SIG-M5 (cell line): Measurements from ENCODE around the gene CRKL.

Experiments used
- DNase-seq: peaks from one replicate; lab custom pipeline; 2025; lab: John Stamatoyannopoulos, UW

The CRKL gene

DNA sequence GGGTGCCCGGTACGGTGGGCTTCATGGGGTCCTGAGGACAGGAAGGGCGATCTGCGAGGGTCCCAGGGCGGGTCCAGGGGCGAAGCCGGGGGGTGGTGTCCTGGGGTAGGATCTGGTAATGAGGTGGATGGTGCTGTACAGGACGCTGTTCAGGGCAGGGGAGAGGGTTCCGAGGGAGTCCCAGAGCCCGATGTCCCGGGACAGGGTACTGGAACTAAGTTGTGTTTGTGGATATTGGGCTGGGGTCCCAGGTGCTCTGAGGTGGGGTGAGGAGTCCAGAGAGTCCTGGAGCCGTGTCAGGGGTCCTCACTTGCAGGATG is 65.3 kb downstream of the CRKL start:
- DNase-seq = no peak

DNA sequence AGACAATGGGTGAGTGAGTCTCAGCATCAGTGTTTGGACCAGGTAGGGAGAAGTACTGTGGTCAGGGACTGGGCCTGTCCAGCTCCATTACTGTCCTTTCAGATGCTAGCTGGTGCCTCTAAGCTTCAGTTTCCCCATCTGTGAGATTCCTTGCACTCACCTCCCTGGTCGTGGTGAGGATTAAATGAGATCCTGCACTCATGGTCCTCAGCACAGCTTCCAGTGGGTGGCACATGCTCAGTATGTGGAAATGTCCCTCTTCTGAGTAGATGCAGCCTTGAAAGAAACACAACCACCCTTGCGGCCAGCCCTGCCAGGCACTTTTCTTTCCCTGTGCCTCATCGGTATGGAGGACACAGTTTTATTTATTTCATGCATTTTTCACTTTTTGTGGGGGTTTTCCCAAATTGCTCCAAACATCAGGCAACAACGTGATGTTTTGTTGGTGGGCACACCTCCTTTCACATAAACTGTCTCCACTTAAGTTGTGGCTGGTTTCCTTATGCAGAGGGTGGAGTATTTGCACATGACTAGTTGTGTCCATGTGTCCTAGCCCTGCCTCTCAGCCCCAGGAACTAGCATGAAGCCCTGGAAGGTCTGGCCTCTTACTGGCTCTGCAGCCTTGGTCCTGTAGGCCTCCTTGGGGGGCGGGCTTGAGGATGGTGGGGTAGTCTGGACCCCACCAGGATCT is 66.0 kb downstream of the CRKL start:
- DNase-seq = no peak

DNA sequence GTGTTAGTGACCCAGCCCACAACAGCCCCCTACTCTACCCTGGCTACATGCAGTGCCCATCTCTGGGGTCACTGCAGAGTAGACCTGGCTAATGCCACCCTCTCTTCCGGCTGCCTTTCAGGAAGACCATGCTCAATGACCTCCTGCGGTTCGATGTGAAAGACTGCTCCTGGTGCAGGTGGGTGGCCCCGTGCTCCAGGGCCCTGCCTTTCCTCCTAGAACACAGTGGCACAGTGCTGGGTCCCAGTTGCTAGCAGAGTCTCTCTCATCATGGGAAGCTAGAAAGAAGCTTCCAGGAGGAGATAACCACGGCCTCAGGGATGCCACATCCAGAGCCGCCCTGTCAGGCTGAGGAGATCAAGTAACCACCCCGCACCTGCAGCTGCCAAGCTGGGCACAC is 68.5 kb downstream of the CRKL start:
- DNase-seq = no peak

DNA sequence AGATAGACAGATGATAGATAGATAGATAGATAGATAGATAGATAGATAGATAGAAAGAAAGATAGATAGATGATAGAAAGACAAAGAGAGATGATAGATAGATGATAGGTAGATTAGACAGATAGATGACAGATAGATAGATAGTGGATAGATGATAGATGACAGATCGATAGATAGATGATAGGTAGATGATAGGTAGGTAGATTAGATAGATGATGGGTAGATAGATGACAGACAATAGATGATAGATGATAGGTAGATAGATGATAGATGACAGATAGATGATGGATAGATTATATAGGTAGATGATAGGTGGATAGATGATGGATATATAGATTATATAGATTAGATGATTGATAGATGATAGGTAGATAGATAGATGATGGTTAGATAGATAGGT is 69.2 kb downstream of the CRKL start:
- no peak for DNase-seq

DNA sequence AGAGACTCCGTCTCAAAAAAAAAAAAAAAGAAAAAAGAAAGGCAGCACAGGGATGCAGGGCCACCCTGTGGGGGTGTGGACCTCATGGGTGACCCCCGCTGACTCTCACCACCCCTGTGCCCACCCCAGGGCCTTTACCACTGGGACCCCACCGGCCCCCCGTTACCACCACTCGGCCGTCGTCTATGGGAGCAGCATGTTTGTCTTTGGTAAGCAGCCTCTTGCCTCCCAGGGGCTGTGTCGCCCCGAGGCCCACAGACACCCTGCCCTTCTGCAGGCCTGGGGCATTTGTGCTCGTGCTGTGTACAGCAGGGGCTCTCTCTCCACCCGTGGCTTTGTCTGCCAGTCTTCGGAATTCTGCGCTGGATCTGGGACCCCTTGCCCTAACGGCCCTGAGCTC is 70.2 kb downstream of the CRKL start:
- no peak for DNase-seq

DNA sequence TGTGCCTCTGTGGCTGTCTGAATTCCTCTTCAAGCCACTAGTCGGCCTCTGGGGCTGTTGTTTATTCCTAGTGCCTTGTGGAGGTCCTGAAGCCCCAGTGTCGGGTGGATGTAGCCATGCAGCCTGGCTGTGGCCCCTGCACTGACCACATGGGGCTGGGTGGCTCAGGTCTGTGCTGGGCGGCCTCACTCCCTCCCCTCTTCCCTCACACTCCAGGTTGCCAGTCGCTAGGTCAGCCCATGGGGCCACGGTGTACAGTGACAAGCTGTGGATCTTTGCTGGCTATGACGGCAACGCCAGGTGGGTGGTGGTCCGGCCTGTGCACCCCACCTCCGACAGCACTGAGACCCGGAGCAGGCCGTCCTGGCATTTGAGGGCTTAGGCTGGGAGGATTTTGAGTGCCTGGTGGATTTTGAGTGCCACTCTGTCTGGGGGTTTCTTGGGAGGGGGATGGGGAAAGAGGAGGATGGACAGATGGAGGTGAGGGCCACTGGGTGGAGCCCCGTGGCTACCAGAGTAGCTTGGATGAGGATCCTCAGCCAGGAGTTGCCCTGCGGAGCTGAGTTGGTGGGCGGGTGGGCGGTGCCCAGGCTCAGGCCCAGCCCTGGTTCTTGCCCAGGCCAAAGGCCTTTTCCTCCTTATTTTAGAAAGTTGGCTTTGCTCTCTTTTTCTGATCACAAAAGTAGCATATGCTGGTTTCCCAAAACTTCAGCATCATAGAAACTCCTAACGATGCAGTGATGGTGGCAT is 71.5 kb downstream of the CRKL start:
- no peak for DNase-seq

DNA sequence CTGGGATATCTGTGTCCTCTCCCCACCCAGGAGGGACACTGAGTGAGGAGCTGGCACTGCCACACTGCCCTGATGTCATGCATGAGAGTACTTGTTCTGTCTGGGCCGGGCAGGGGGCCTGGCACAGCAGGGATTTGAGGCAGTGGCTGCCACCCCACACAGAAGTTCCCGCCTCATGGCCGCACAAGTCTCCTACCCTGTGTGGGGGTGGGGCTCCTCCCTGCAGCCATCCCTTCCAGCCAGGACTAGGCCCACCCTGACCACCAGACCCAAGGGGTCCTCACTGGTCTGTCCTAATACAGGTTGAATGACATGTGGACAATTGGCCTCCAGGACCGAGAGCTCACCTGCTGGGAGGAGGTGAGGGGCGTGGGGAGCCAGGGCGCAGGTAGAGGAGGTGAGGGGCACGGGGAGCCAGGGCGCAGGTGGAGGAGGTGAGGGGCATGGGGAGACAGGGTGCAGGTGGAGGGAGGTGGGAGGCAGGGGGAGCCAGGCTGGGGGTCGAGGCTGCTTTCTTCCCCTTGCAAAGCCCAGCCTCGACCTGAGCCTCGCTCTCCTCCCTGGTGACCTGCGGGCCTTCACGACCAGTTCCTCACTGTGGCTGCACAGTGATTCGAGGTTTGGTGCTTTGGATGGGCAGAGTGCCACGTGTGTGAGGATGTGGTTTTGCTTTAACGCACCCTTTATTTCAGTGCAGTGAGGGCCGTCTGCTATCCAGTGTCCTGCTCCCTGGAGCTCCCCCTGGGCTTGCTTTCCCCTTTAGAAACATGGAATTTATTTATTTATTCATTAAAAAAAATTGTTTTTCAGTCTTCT is 72.3 kb downstream of the CRKL start:
- DNase-seq = no peak

DNA sequence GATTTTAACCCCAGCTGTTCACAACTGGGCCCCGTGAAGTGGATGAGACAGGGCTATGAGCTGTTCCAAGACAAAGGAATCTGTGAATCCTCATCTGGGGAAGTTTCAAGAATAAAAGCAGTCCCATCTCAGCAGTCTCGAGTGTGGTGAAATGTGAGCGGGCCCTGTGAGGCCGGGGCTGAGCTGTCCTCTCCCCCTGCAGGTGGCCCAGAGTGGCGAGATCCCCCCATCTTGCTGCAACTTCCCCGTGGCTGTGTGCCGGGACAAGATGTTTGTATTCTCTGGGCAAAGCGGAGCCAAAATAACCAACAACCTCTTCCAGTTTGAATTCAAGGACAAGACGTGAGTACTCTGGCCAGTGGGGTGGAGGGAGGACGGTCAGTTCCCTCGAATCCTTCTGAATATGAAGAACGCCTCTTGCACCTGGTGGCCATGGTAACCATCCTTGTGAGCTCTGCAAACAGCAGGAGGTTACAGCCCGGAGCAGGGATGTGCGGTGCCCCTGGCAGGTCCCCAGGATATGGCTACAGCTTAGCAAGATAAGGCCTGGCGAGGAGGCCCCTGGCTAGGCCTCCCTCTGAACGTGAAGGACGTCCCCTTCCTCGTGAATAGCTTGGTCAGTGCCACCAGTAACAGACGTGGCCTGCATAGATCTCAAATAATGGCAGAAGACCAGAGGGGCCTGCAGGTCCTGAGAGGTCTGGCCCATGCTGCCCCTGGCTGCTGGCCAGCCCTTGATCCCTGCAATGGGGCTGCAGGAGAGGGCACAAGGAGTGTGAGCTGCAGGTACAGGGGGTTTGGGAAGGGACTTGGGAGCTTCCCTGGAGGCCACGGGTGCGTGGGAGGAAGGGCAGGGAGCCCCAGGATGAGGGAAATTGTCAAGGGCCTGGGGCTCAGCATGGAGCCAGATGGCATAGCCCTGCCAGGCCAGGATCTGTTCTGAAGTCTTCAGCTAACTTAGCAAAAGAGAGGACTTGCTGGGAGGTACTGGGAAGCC is 73.3 kb downstream of the CRKL start:
- DNase-seq = no peak

DNA sequence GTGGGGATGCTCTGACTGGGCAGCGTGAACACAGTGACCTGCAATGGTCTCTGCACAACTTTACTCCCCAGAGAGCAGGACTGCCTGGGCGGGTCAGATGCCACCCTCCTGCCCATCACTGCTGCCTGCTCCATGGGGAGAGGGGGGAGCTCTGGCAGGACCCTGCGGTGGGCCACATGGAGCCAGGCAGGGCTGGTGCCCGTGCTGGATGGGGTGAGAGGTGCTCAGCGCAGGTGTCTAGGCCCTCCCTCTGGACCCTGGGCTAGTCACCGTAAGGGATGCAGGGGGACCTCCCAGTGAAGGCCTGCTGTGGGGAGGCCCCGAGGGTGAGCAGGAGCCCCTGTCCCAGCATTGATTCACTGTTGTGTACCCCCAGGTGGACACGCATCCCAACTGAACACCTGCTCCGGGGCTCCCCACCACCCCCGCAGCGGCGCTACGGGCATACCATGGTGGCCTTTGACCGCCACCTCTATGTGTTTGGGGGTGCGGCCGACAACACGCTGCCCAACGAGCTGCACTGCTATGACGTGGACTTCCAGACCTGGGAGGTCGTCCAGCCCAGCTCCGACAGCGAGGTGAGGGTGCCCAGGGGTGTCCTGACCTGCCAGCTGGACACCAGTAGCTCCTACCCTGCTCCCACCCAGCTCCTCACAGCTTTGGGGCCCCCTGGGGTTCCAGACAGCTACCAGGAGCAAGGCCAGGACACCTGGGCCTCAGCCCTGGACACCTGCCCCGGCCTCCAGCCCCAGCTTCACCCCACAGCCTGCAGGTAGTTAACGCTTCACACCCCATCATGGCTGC is 74.2 kb downstream of the CRKL start:
- no peak for DNase-seq

DNA sequence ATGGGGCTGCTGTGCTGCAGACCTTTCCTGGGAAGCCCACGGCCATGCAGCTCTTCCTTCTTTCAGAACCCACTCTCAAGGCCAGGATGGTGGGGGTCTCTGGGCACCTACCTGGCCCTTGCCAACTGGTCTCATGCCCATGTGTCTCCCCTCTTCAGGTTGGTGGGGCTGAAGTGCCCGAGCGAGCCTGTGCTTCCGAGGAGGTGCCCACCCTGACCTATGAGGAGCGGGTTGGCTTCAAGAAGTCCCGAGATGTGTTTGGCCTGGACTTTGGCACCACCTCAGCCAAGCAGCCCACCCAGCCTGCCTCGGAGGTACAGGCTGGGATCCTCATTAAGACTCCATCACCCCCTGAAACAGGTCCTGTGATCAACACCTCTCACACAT is 74.8 kb downstream of the CRKL start:
- DNase-seq = no peak

DNA sequence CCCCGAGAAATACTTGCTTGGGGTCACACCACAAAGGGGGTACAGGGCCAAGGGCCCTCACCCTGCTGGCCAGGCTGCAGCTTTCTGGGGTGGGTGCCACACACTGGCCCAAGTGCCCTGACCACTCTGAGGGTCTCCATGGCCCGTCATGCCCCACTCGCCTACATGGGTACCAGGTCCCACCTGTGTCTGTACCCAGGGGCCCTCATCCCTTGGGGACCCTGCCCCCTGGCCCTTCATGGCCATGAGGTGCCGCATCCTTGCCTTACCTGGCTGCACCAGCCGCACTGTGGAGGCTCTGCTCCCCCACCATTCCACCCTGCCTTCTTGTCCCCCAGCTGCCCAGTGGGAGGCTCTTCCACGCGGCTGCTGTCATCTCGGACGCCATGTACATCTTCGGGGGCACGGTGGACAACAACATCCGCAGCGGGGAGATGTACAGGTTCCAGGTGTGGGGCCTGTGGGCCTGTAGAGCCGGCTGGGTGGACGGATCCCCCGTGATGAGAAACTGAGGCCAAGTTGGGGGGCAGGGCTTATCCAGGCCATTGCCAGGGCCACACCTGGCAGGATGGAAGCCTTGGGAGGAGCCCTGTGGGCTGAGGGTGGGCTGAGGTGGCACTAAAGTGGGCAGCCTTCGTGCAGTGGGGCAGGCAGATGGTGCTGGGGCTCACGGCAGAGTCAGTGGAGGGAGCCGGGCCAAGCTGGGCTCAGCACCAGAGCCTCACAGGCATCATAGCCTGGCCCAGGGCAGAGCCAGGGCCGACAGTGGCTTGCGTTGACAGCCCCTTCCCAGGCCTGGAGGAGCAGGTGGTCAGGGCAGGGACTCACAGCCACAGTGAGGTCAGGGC is 75.5 kb downstream of the CRKL start:
- no peak for DNase-seq

DNA sequence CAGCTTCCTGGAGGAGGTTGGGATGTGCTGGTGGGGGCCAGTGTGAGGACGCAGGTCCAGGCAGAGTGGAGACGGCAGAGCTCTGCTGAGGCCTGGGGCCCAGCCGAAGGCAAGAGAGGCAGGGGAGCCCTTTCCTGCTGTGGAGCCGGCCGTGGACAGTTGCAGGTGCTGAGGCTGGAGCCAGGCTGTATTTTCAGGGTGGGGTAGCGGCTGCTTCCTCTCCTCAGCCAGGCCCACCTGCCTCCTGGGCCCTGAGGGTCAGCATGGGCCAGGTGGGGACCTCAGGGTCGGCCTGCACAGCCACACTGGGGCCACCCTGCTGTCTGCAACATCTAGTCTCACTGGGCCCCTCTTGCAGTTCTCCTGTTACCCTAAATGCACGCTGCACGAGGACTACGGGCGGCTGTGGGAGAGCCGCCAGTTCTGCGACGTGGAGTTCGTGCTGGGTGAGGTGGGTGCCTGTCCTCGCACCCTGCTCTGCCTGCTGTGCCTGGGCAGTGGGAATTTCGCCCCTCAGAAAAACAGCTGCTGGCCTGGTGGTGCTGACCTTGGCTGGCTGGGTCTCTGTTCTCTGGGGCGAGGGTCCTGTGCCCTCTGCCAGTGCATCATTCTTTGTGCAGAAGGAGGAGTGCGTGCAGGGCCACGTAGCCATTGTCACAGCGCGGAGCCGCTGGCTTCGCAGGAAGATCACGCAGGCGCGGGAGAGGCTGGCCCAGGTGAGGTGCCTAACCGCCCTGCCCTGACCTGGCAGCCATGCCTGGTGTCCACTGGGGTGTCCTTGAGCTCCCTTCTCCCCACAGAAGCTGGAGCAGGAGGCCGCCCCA is 76.3 kb downstream of the CRKL start:
- DNase-seq = no peak

DNA sequence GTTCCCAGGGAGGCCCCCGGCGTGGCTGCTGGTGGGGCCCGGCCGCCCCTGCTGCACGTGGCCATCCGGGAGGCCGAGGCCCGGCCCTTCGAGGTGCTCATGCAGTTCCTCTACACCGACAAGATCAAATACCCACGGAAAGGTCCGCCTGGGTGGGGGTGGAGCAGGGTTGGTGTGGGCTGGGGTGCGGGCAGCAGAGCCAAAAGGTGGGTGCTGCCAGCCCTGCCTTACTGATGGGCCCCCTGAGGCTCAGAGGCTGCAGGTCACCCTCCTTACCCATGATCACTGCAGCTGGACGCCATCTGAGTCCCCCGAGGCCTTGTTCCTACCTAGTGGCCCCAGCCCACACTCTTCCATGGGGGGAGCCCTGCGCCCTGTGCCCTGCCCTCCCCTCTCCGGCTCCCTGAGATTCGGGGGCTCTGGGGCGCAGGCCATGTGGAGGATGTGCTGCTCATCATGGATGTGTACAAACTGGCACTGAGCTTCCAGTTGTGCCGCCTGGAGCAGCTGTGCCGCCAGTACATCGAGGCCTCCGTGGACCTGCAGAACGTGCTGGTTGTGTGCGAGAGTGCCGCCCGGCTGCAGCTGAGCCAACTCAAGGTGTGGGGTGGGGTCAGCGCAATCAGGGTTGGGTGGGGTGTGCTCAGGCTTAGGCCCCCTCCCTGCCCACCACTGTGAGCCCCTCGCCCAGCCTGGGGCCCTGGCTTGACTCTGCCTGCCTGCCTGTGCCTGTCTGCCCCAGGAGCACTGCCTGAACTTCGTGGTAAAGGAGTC is 77.1 kb downstream of the CRKL start:
- DNase-seq = no peak

DNA sequence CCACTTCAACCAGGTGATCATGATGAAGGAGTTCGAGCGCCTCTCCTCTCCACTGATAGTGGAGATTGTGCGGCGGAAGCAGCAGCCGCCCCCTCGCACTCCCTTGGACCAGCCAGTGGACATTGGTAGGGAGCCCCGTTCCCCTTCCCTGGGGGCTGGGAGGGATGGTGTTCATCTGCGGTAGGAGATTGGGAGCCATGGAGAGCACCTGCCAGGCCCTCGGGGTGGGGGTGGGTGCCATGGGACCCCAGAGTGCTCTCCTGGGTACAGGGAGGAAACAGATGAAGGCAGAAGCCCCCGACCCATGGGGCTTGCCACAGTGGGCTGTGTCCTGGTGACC is 77.7 kb downstream of the CRKL start:
- no peak for DNase-seq

DNA sequence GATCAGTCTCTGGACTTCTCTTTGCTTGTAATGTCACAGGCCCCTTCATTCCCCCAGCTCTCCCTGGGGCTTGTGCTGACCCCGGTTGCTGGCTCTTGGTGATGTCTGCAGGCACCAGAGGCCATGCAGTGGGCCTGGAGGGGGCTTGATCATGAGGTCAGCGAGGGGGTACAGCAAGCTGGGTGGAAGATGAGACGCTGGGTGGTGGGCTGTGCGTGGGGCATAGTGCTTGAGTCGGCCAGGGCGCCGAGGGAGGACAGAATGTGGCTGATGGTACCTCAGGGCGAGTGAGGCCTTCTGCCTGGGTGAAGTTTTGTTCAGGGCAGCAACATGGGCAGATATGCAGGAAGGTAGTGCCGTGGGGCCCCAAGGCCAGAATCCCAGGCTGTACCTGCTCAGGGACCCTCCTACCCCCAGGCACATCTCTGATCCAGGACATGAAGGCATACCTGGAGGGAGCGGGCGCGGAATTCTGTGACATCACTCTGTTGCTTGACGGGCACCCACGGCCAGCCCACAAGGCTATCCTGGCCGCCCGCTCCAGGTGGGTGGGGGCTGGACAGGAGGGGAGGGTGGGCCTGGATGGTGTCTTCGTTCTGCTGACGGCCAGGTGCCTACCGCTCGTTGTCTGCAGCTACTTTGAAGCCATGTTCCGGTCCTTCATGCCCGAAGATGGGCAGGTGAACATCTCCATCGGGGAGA is 78.3 kb downstream of the CRKL start:
- no peak for DNase-seq

DNA sequence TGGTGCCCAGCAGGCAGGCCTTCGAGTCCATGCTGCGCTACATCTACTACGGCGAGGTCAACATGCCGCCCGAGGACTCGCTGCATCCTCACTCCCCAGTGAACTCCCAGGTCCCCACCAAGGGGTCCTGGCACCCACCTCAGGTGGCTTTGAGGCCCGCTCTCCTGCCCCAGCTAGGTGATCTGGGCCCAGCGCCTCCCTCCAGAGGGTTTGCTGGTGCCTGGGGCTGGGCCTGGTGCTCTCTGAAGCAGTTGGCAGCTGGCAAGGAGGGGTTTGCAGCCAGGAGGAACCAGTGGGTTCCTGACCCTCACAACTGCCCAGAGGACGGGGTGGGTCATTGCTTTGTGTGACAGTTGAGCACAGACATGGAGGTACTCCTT is 78.8 kb downstream of the CRKL start:
- no peak for DNase-seq

DNA sequence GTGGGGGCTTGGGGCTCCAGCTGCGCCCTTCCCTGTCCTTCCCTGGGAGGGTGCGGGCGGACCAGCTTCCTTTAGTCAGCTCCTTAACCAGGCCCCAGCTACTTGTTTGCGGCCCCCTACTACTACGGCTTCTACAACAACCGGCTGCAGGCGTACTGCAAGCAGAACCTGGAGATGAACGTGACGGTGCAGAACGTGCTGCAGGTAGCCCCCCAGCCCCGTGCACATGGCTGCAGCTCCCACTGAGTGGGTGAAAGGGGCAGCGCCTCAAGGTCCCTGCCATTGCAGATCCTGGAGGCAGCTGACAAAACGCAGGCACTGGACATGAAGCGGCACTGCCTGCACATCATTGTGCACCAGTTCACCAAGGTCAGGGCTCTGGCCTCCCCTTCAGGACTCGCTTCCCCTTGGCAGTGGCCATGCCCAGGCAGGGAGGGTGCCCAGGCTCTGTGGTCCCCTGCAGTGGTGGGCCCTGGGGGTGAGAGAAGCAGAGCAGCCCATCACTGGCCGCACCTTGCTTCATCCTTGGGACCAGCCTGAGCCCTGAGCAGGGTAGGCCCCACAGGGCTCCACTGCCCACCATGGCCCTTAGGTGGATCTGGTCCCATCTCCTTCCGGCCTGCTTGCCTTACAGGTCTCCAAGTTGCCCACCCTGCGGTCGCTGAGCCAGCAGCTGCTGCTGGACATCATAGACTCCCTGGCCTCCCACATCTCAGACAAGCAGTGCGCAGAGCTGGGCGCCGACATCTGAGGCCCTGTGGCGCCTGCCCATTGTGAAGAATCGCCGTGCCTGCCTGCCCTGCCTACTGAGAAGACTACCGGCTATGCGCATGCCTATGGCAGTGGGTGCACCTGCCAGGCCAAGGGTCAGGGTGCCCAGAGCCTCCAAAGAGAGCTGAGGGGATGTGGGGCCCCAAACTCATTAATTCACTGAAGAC is 79.7 kb downstream of the CRKL start:
- DNase-seq = no peak
